Thymus (tissue), 11 donors: ENCODE results near the gene FGF6. TPM values are rescaled to one million over a fixed set of nuclear protein-coding genes. Genes with fewer than 3 reads are reported as not detected.

Experiments
- DNase-seq, 9 donors: peaks; one replicate each; pipeline ENCODE4 v3.0.0-alpha.2; 2013; ENCODE audit warnings: low spot score in 9 of 9, low read depth in 6 of 9, missing footprints in 1 of 9
- H3K27ac ChIP-seq, 2 donors: one replicate each; pipeline ENCODE4 v1.5.1; 2013; ENCODE audit warnings: control low read depth in 1 of 2, low read depth in 1 of 2, low read length in 1 of 2, mild to moderate bottlenecking in 1 of 2, moderate library complexity in 1 of 2
- H3K27me3 ChIP-seq, 2 donors: one replicate each; pipeline ENCODE4 v1.5.1; 2013; ENCODE audit warnings: low read length in 1 of 2; ENCODE audit not compliant: control insufficient read depth in 2 of 2, insufficient read depth in 1 of 2
- H3K36me3 ChIP-seq, 2 donors: one replicate each; pipeline ENCODE4 v1.5.1; 2013; ENCODE audit warnings: low read length in 1 of 2, mild to moderate bottlenecking in 1 of 2, moderate library complexity in 1 of 2; ENCODE audit not compliant: control insufficient read depth in 2 of 2, insufficient read depth in 2 of 2
- H3K4me1 ChIP-seq, 2 donors: one replicate each; pipeline ENCODE4 v1.5.1; 2013; ENCODE audit warnings: low read length in 2 of 2; ENCODE audit not compliant: control insufficient read depth in 2 of 2, insufficient read depth in 2 of 2
- H3K4me3 ChIP-seq, 2 donors: one replicate each; pipeline ENCODE4 v1.5.1; 2013; ENCODE audit warnings: low read length in 2 of 2, control low read depth in 1 of 2, mild to moderate bottlenecking in 1 of 2
- H3K9me3 ChIP-seq, 2 donors: one replicate each; pipeline ENCODE4 v1.5.1; 2013; ENCODE audit warnings: low read length in 1 of 2, mild to moderate bottlenecking in 1 of 2; ENCODE audit not compliant: control insufficient read depth in 2 of 2, insufficient read depth in 1 of 2
- WGBS: extraction: QIAGEN DNeasy Blood & Tissue Kit; methylation state at CpG from one replicate; pipeline ENCODE4 v1.1.7; 2013; 5-methylcytosine and 5-hydroxymethylcytosine counted together
- polyA plus RNA-seq: library from polyadenylated mRNA; stranded (reverse); fragments of 200-250 nt; gene quantifications from one replicate; pipeline ENCODE4 v1.2.3, GENCODE V29; 2013
- total RNA-seq: library from RNA; stranded (reverse); fragments of 120-200 nt; gene quantifications from one replicate; pipeline ENCODE4 v1.2.4, GENCODE V29; 2013
- donor health status: healthy.

The FGF6 gene
- total and polyA plus RNA-seq, 2 donors: not detected

GRCh38 chr12:4393211-4393610, 52.4 kb downstream of the FGF6 start:
- H3K9me3 ChIP-seq: no peaks in the 10 kb centered on the region
- H3K4me1 ChIP-seq: peaks cover 0 to 7% of the 10 kb centered on the region in 2 donors
- no peak overlapping the region for H3K27ac ChIP-seq
- H3K4me3 ChIP-seq: no peak overlapping the region
- 87% methylated on average over 5 of the region's 5 CpGs for WGBS
- H3K27me3 ChIP-seq: peaks cover 0 to 6% of the 10 kb centered on the region in 2 donors
- DNase-seq: no peak
- H3K36me3 ChIP-seq: no peaks in the 10 kb centered on the region

- Histone ChIP-seq H3K36me3 (no peaks in the 10 kb centered on the region), H3K4me3 (no peak overlapping the region), H3K9me3 (no peaks in the 10 kb centered on the region), H3K27ac (no peak overlapping the region), H3K27me3 (peaks cover 0 to 6% of the 10 kb centered on the region in 2 donors), H3K4me1 (peaks cover 0 to 7% of the 10 kb centered on the region in 2 donors)
- peak in 1 of 9 donors; percentile 15 for DNase-seq
- WGBS: 31% methylated on average over 15 of the region's 15 CpGs
These were observed 53.3 kb downstream of the FGF6 start for GRCh38 chr12:4392223-4392742.

GRCh38 chr12:4388662-4389061, 57.0 kb downstream of the FGF6 start:
- Histone ChIP-seq H3K27ac (no peak overlapping the region), H3K4me1 (peaks cover 0 to 7% of the 10 kb centered on the region in 2 donors), H3K9me3 (no peaks in the 10 kb centered on the region), H3K27me3 (peaks cover 0 to 6% of the 10 kb centered on the region in 2 donors), H3K4me3 (no peak overlapping the region), H3K36me3 (no peaks in the 10 kb centered on the region)
- no peak for DNase-seq
- 71% methylated on average over 2 of the region's 2 CpGs for WGBS

- 76% methylated on average over 1 of the region's 1 CpG for WGBS
These were observed 57.6 kb downstream of the FGF6 start for GRCh38 chr12:4388032-4388431.

GRCh38 chr12:4387607-4388006, 58.0 kb downstream of the FGF6 start:
- Histone ChIP-seq H3K36me3 (no peaks in the 10 kb centered on the region), H3K27me3 (peaks cover 0 to 6% of the 10 kb centered on the region in 2 donors), H3K4me1 (peaks cover 0 to 4% of the 10 kb centered on the region in 2 donors), H3K9me3 (no peaks in the 10 kb centered on the region), H3K4me3 (no peak overlapping the region), H3K27ac (no peak overlapping the region)
- 96% methylated on average over 5 of the region's 5 CpGs for WGBS
- DNase-seq: no peak

More at GRCh38 chr12:4388032-4388431, 57.6 kb downstream of the FGF6 start:
- Histone ChIP-seq H3K9me3 (no peaks in the 10 kb centered on the region), H3K4me3 (no peak overlapping the region), H3K27ac (no peak overlapping the region), H3K36me3 (no peaks in the 10 kb centered on the region), H3K27me3 (peaks cover 0 to 6% of the 10 kb centered on the region in 2 donors), H3K4me1 (peaks cover 0 to 7% of the 10 kb centered on the region in 2 donors)
- DNase-seq: no peak

- Histone ChIP-seq H3K4me3 (no peak overlapping the region), H3K36me3 (no peaks in the 10 kb centered on the region), H3K9me3 (no peaks in the 10 kb centered on the region), H3K27me3 (peaks cover 0 to 2% of the 10 kb centered on the region in 2 donors), H3K27ac (no peak overlapping the region), H3K4me1 (no peaks in the 10 kb centered on the region)
- no peak for DNase-seq
- WGBS: 94% methylated on average over 4 of the region's 4 CpGs
These were observed 58.8 kb downstream of the FGF6 start for GRCh38 chr12:4386801-4387200.

Other genes with a start within 250 kb of the FGF6 start
- gene CCND2, start 172.1 kb downstream of the FGF6 start, total RNA-seq: 53.6 TPM
- gene CCND2, start 172.1 kb downstream of the FGF6 start, polyA plus RNA-seq: 16.0 TPM
- gene TIGAR, start 124.6 kb downstream of the FGF6 start, total RNA-seq: 9.7 TPM
- gene TIGAR, start 124.6 kb downstream of the FGF6 start, polyA plus RNA-seq: 10.7 TPM
- 0.05 TPM for gene FGF23, start 66.1 kb downstream of the FGF6 start, total RNA-seq
- 0.27 TPM for gene FGF23, start 66.1 kb downstream of the FGF6 start, polyA plus RNA-seq
- gene RAD51AP1, start 93.1 kb upstream of the FGF6 start, total RNA-seq: 39.5 TPM
- gene RAD51AP1, start 93.1 kb upstream of the FGF6 start, polyA plus RNA-seq: 3.4 TPM
- 61.8 TPM for gene DYRK4, start 116.4 kb upstream of the FGF6 start, total RNA-seq
- gene DYRK4, start 116.4 kb upstream of the FGF6 start, polyA plus RNA-seq: 50.5 TPM
- gene AKAP3, start 203.2 kb upstream of the FGF6 start, total RNA-seq: 0.76 TPM
- 1.1 TPM for gene AKAP3, start 203.2 kb upstream of the FGF6 start, polyA plus RNA-seq
- 129 TPM for gene NDUFA9, start 203.3 kb upstream of the FGF6 start, total RNA-seq
- 56.6 TPM for gene NDUFA9, start 203.3 kb upstream of the FGF6 start, polyA plus RNA-seq